GM12872 (cell line): Measurements from ENCODE around the gene PLCB1.

Source experiments
- CTCF ChIP-seq: IDR thresholded peaks from 3 replicates; pipeline ENCODE4 v1.5.1; 2011; ENCODE audit warnings: low read depth, mild to moderate bottlenecking, low read length, moderate library complexity; ENCODE audit not compliant: insufficient read depth

The PLCB1 gene

DNA sequence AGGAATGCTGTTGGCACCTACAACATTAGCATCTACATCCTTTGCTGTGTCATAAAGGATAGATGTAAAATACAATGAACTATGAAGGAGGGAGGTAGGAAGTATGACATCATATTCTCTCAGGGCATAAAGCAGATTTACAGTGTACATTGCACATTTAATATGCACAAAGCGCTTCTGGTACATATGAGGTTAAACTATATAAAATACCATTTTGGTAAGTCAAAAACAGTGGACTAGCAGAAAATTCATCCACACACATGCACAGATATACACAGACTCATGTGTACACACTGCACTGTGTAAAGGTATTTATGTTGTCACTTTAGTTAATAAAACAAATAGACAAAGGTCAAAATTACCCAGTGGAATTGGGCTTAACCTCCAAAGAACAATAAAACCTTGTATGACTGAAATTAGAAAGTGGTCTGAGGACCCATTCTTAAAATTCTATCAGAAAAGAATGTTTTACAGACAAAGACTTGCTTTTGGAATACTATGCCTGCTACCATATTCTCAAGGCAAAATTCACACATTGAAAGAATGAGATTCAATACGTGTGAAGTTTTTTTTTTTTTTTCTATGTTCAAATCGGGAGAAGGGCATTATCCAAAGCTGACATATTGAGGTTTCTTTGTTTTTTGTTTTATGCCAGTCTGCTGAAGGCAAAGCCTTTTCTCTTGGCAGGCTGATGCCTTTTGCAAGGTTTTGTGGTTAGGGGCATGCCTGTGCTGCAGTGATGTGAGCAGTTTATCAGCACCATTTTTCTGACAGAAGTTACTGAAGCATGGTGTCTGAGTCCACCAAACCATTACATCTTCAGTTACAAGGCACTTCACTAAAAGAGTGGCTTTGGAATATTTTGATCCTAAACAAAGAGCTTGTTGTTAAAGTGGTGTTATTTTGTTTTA, 199.0 kb downstream of the PLCB1 start:
- no peak for TF ChIP-seq CTCF

DNA sequence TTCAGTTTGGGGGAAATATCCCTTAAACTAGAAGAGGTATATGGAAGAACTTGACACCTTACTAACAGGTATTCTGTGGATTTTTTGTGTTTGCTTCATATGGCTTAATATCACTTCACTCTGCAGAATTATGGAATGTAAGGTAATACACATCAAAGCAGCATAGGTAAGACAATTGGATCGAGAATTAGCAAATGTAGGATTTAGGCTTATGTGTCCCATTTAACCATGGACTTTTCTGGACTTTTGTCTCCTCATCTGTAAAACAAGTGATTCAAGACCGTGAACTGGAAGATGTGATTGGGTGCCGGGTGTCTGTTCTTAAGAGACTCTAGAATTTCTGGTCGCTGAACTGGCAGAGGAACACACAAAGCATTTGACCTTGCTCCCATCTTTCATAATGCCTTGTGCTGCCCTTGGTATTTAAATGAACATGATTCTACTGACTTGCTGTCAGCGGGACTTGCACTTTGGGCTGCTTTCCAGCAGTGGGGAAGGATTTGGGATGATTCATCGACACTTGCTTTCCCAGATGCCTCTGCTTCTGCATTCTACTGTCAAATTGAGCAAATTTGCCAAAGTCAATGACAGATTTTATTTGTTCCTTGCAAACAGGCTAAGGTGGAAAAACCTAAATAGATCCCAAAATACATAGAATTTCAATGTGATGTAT, 199.8 kb downstream of the PLCB1 start:
- no peak for TF ChIP-seq CTCF

GRCh38 chr20:8334641-8335040, 202.6 kb downstream of the PLCB1 start:
- TF ChIP-seq CTCF = no peak

- no peak for TF ChIP-seq CTCF
Measured at GRCh38 chr20:8335059-8335458, 203.0 kb downstream of the PLCB1 start.

- TF ChIP-seq CTCF = no peak
Measured at GRCh38 chr20:8335495-8336195, 203.6 kb downstream of the PLCB1 start.

GRCh38 chr20:8339349-8339748, 207.3 kb downstream of the PLCB1 start:
- no peak for TF ChIP-seq CTCF

- no peak for TF ChIP-seq CTCF
Measured at GRCh38 chr20:8342391-8342790, 210.3 kb downstream of the PLCB1 start.
